GM19099 (cell line): Measurements from ENCODE around the gene MYO9B.

Experiments used
- POLR2A ChIP-seq: IDR thresholded peaks from 3 replicates; pipeline ENCODE4 v1.6.1; 2011; ENCODE audit warnings: low read depth; ENCODE audit not compliant: insufficient read length; ENCODE audit errors: extremely low read depth

MYO9B gene

GRCh38 chr19:17237747-17238706 is 162.4 kb downstream of the MYO9B start:
- no peak for TF ChIP-seq POLR2A

GRCh38 chr19:17240062-17240752 is 164.6 kb downstream of the MYO9B start:
- TF ChIP-seq POLR2A, result no peak

GRCh38 chr19:17240826-17241399 is 165.3 kb downstream of the MYO9B start:
- TF ChIP-seq POLR2A, result no peak

GRCh38 chr19:17242431-17243208 is 167.0 kb downstream of the MYO9B start:
- no peak for TF ChIP-seq POLR2A

GRCh38 chr19:17243211-17243829 is 167.7 kb downstream of the MYO9B start:
- TF ChIP-seq POLR2A, result no peak

GRCh38 chr19:17243830-17244617 is 168.4 kb downstream of the MYO9B start:
- TF ChIP-seq POLR2A, result no peak

GRCh38 chr19:17244618-17245534 is 169.3 kb downstream of the MYO9B start:
- TF ChIP-seq POLR2A, result no peak

GRCh38 chr19:17245535-17245984 is 170.0 kb downstream of the MYO9B start, which contains the start of gene NR2F6:
Gene NR2F6, minus strand, starts transcription at chr19:17245919. Its CDS starts 699 bp downstream, at chr19:17245220.
- TF ChIP-seq POLR2A, result no peak

- no peak for TF ChIP-seq POLR2A
Measured at GRCh38 chr19:17246681-17247425, 171.3 kb downstream of the MYO9B start.

GRCh38 chr19:17248011-17248776 is 172.6 kb downstream of the MYO9B start:
- TF ChIP-seq POLR2A, result no peak
